Keratinocyte (primary cell): Measurements from ENCODE around the gene ALK. TPM values are rescaled to one million over a fixed set of nuclear protein-coding genes. Genes with fewer than 3 reads are reported as not detected.

Experiments used
- DNase-seq: peaks from one replicate; pipeline ENCODE4 v3.0.0-alpha.2; 2011; ENCODE audit warnings: low read depth, missing footprints, low spot score
- FAIRE-seq: peaks from 2 replicates; lab custom pipeline; 2011; peaks lifted over from hg19 to GRCh38; lab: Jason Lieb, UNC
- H2AFZ ChIP-seq: 2 replicates; pipeline ENCODE4 v1.6.0; 2012; ENCODE audit warnings: low read length, control low read depth, inconsistent platforms; ENCODE audit not compliant: control insufficient read depth
- H3K27ac ChIP-seq: 2 replicates; pipeline ENCODE4 v1.5.1; 2011; ENCODE audit warnings: low read length; ENCODE audit not compliant: control insufficient read depth, insufficient read depth
- H3K27me3 ChIP-seq: 3 replicates; pipeline ENCODE4 v1.6.0; 2011; ENCODE audit warnings: low read length; ENCODE audit not compliant: control insufficient read depth, insufficient read depth; ENCODE audit errors: extremely low read depth
- H3K36me3 ChIP-seq, 2 experiments: 2 replicates in 1 of 2; 3 replicates in 1 of 2; pipeline ENCODE4 v1.5.1; 2011; ENCODE audit warnings: low read length in 2 of 2, mild to moderate bottlenecking in 1 of 2; ENCODE audit not compliant: control insufficient read depth in 2 of 2, insufficient read depth in 2 of 2; ENCODE audit errors: extremely low read depth in 1 of 2
- H3K4me1 ChIP-seq: 3 replicates; pipeline ENCODE4 v1.5.1; 2011; ENCODE audit warnings: low read length; ENCODE audit not compliant: control insufficient read depth, insufficient read depth; ENCODE audit errors: extremely low read depth
- H3K4me2 ChIP-seq: 3 replicates; pipeline ENCODE4 v1.6.0; 2011; ENCODE audit warnings: low read depth, low read length; ENCODE audit not compliant: control insufficient read depth, insufficient read depth; ENCODE audit errors: extremely low read depth
- H3K4me3 ChIP-seq, 3 experiments: fragments of 200-600 bp in 1 of 3; sonication (generic) in 1 of 3; 2 replicates in 2 of 3; 3 replicates in 1 of 3; pipeline ENCODE4 v1.5.1; 2011 to 2016; ENCODE audit warnings: low read length in 3 of 3, mild to moderate bottlenecking in 3 of 3, control low read depth in 2 of 3, inconsistent platforms in 1 of 3, low read depth in 1 of 3, mixed read lengths in 1 of 3, mixed run types in 1 of 3, moderate library complexity in 1 of 3; ENCODE audit not compliant: control insufficient read depth in 2 of 3, insufficient read depth in 2 of 3; ENCODE audit errors: extremely low read depth in 1 of 3
- H3K79me2 ChIP-seq: 2 replicates; pipeline ENCODE4 v1.6.0; 2012; ENCODE audit warnings: low read length; ENCODE audit not compliant: control insufficient read depth, insufficient read depth
- H3K9ac ChIP-seq: 3 replicates; pipeline ENCODE4 v1.6.0; 2011; ENCODE audit warnings: low read length; ENCODE audit not compliant: control insufficient read depth, insufficient read depth; ENCODE audit errors: extremely low read depth
- H3K9me1 ChIP-seq: 3 replicates; pipeline ENCODE4 v1.6.0; 2011; ENCODE audit warnings: low read length; ENCODE audit not compliant: control insufficient read depth, insufficient read depth; ENCODE audit errors: extremely low read depth
- H3K9me3 ChIP-seq: 2 replicates; pipeline ENCODE4 v1.5.1; 2012; ENCODE audit warnings: low read depth, low read length; ENCODE audit not compliant: control insufficient read depth
- H4K20me1 ChIP-seq: 3 replicates; pipeline ENCODE4 v1.6.0; 2011; ENCODE audit warnings: low read length; ENCODE audit not compliant: control insufficient read depth, insufficient read depth; ENCODE audit errors: extremely low read depth
- EZH2 ChIP-seq: IDR thresholded peaks from one replicate; pipeline ENCODE4 v1.6.1; 2012; ENCODE audit warnings: inconsistent platforms, mild to moderate bottlenecking, low read length, moderate library complexity
- dilution Hi-C: fragments of 300-500 bp; cut with MboI; formaldehyde crosslinking; loops from one replicate; pipeline ENCODE4 v1.7.0; 2020; ENCODE audit warnings: low sequenced_read_pairs; ENCODE audit not compliant: extremely low pct_ligation_motif_present
- polyA plus RNA-seq, 5 experiments: library from polyadenylated mRNA; depleted of rRNA in 3 of 5; stranded (reverse) in 3 of 5; stranded (forward) in 1 of 5; unstranded in 1 of 5; fragments of >200 nt; gene quantifications; 1 replicate in 1 of 5; 2 replicates in 3 of 5; 3 replicates in 1 of 5; pipeline versions ENCODE4 v1.2.1 to v1.2.3, GENCODE V29; 2011 to 2012; ENCODE audit warnings: missing spikeins in 2 of 5, low read depth in 1 of 5, low replicate concordance in 1 of 5
- TF ChIP-seq, protein P1 (sequence below), 3 experiments: IDR thresholded peaks in 1 of 3; conservative IDR thresholded peaks in 1 of 3; optimal IDR thresholded peaks in 1 of 3; 2 replicates in 2 of 3; 3 replicates in 1 of 3; pipeline versions ENCODE3 to v1.5.1; 2011; ENCODE audit warnings: low read length in 3 of 3, mild to moderate bottlenecking in 3 of 3, moderate library complexity in 2 of 3, control low read depth in 1 of 3, inconsistent platforms in 1 of 3; ENCODE audit not compliant: insufficient read depth in 2 of 3; ENCODE audit errors: extremely low read depth in 1 of 3

The ALK gene
- polyA plus RNA-seq, 1 donor (not counting 4 experiments of a cell fraction or from before 2014, with no cell fraction given) = not detected

DNA sequence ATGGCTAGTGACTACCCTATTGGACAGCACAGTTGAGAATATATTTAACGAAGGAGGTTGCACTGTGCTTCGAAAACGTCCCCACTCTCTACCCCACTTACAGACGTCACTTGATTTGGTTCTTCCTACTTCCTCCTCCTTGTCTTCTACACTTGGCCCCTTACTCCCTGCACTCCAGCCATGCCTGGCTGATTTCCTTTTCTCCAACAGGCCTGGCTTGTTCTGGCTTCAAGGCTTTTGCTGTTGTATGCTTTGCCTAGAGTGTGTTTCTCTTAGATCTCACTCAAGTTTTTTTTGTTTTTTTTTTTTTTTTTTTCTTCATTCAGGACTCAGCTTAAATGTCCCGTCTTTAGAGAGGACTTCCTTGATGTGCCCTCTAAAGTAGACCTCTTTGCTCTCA is 469.4 kb downstream of the ALK start:
- no peak overlapping the region for H3K4me3 ChIP-seq

DNA sequence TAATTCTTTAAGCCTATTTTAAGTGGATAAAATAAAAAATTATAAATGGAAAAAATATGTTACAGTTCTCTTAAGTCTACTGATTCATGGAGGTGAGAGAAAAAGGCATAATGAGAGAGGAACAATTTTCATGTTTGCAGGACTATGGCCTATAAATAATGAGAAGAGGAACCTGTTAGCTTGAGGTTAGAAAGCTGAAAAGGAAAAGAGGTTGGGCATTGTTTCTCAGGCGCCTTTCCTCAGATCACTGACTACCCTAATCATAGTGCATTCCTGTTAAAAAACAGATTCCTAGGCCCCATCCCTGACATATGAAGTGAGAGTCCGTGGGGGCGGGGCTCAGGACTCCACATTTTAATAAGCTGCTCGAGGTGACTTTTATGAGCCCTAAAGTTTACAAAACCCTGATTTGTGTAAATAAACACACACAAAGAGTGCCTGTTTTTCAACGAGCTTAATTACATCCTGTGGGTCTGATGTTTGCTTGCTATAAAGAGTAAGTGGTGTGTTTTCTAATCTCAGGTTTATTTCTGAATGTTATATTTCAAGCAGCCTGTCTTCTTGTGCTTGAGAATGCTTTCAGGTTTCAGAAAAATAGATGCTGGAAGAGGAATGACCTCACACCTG is 470.7 kb downstream of the ALK start:
- Histone ChIP-seq H4K20me1 (no peaks in the 10 kb centered on the region), H3K4me2 (no peak overlapping the region), H3K36me3 (no peaks in the 10 kb centered on the region), H3K9ac (no peak overlapping the region), H3K27ac (no peak overlapping the region), H2AFZ (no peak overlapping the region), H3K4me3 (no peak overlapping the region), H3K9me3 (no peaks in the 10 kb centered on the region), H3K79me2 (no peaks in the 10 kb centered on the region), H3K9me1 (no peaks in the 10 kb centered on the region), H3K4me1 (no peaks in the 10 kb centered on the region), H3K27me3 (no peaks in the 10 kb centered on the region)
- TF ChIP-seq, protein P1, sequence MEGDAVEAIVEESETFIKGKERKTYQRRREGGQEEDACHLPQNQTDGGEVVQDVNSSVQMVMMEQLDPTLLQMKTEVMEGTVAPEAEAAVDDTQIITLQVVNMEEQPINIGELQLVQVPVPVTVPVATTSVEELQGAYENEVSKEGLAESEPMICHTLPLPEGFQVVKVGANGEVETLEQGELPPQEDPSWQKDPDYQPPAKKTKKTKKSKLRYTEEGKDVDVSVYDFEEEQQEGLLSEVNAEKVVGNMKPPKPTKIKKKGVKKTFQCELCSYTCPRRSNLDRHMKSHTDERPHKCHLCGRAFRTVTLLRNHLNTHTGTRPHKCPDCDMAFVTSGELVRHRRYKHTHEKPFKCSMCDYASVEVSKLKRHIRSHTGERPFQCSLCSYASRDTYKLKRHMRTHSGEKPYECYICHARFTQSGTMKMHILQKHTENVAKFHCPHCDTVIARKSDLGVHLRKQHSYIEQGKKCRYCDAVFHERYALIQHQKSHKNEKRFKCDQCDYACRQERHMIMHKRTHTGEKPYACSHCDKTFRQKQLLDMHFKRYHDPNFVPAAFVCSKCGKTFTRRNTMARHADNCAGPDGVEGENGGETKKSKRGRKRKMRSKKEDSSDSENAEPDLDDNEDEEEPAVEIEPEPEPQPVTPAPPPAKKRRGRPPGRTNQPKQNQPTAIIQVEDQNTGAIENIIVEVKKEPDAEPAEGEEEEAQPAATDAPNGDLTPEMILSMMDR (optimal IDR thresholded peaks at IDR 0.05 in 1 of 3, IDR thresholded peaks at IDR 0.05 in 1 of 3, conservative IDR thresholded peaks at IDR 0.05 in 1 of 3; ENCODE audit: extremely low read depth in 1 of 3, insufficient read depth in 2 of 3, low read length in 3 of 3) = no peak
- TF ChIP-seq EZH2 = no peak
- DNase-seq (no peak), FAIRE-seq (no peak)
- dilution Hi-C loops = no loop called here

More for the DNA sequence above, 469.4 kb downstream of the ALK start:
- no peak for FAIRE-seq
- H3K9ac ChIP-seq = no peak overlapping the region
- no peaks in the 10 kb centered on the region for H4K20me1 ChIP-seq
- H3K27ac ChIP-seq = no peak overlapping the region
- no peaks in the 10 kb centered on the region for H3K36me3 ChIP-seq
- no peaks in the 10 kb centered on the region for H3K4me1 ChIP-seq
- TF ChIP-seq EZH2 = no peak
- TF ChIP-seq, protein P1 (optimal IDR thresholded peaks at IDR 0.05 in 1 of 3, IDR thresholded peaks at IDR 0.05 in 1 of 3, conservative IDR thresholded peaks at IDR 0.05 in 1 of 3; ENCODE audit: extremely low read depth in 1 of 3, insufficient read depth in 2 of 3, low read length in 3 of 3) = no peak
- no peak for DNase-seq
- H3K9me3 ChIP-seq = no peaks in the 10 kb centered on the region
- H3K79me2 ChIP-seq = no peaks in the 10 kb centered on the region
- H2AFZ ChIP-seq = no peak overlapping the region
- dilution Hi-C loops = no loop called here
- H3K9me1 ChIP-seq = no peaks in the 10 kb centered on the region
- H3K4me2 ChIP-seq = no peak overlapping the region
- H3K27me3 ChIP-seq = no peaks in the 10 kb centered on the region
